HG02885 (cell line): ENCODE measurements around the gene BABAM1.
"Not testable (repeated sequence)": the region's sequence is repeated elsewhere in the genome, so short reads cannot be mapped to it uniquely, and the experiment has no call there.

Experiments
- ATAC-seq: cut with Tn5 transposase; IDR thresholded peaks from one replicate; pipeline ENCODE4 v1.9.1; 2021; ENCODE audit warnings: mild to moderate bottlenecking; ENCODE audit not compliant: unreplicated experiment, poor library complexity

BABAM1 gene

GRCh38 chr19:17266589-17266974 is 661 bp upstream of the BABAM1 start:
- ATAC-seq: no peak

GRCh38 chr19:17268754-17269153 is 1.5 kb downstream of the BABAM1 start:
- ATAC-seq: no peak

GRCh38 chr19:17274892-17275291 is 7.6 kb downstream of the BABAM1 start:
- not testable (repeated sequence) for ATAC-seq

GRCh38 chr19:17275441-17276175 is 8.4 kb downstream of the BABAM1 start:
- ATAC-seq: no peak

- ATAC-seq: no peak
Measured at GRCh38 chr19:17279436-17279835, 12.2 kb downstream of the BABAM1 start.

GRCh38 chr19:17281391-17282304 is 14.4 kb downstream of the BABAM1 start, which contains the start of gene ANKLE1:
Gene ANKLE1, plus strand, starts transcription at chr19:17281901. Its CDS starts 20 bp downstream, at chr19:17281921.
- ATAC-seq: no peak

- peak; percentile 73 for ATAC-seq
Measured at GRCh38 chr19:17282488-17283125, 15.4 kb downstream of the BABAM1 start.

- no peak for ATAC-seq
Measured at GRCh38 chr19:17283504-17283996, 16.3 kb downstream of the BABAM1 start.

GRCh38 chr19:17285415-17286135 is 18.3 kb downstream of the BABAM1 start:
- ATAC-seq: no peak

GRCh38 chr19:17286263-17286662 is 19.0 kb downstream of the BABAM1 start:
- no peak for ATAC-seq

- no peak for ATAC-seq
Measured at GRCh38 chr19:17286752-17287151, 19.5 kb downstream of the BABAM1 start.

GRCh38 chr19:17289489-17289888 is 22.2 kb downstream of the BABAM1 start:
- ATAC-seq: no peak

GRCh38 chr19:17292301-17293074 is 25.2 kb downstream of the BABAM1 start:
- peak; percentile 77 for ATAC-seq

GRCh38 chr19:17293605-17294004 is 26.4 kb downstream of the BABAM1 start:
- ATAC-seq: no peak

- ATAC-seq: no peak
Measured at GRCh38 chr19:17294051-17294891, 27.0 kb downstream of the BABAM1 start.

GRCh38 chr19:17295551-17295950 is 28.3 kb downstream of the BABAM1 start:
- not testable (repeated sequence) for ATAC-seq

GRCh38 chr19:17296273-17296672 is 29.0 kb downstream of the BABAM1 start:
- ATAC-seq: no peak

GRCh38 chr19:17296976-17297375 is 29.7 kb downstream of the BABAM1 start:
- ATAC-seq: no peak
